Left ventricle myocardium superior (tissue), 1 donor: ENCODE results near the gene FAM98C. TPM values are rescaled to one million over a fixed set of nuclear protein-coding genes. Genes with fewer than 3 reads are reported as not detected.

ENCODE experiments used
- ATAC-seq: fragments of 200-7000 bp; cut with Tn5 transposase; one replicate; pipeline ENCODE4 v1.9.1; 2020; ENCODE audit warnings: mild to moderate bottlenecking, moderate library complexity
- DNase-seq: peaks from one replicate; pipeline ENCODE4 v3.0.0-alpha.2; 2020
- intact Hi-C: fragments of 100-400 bp; cut with micrococcal nuclease; formaldehyde crosslinking; loops from one replicate; pipeline ENCODE4 v1.11.0; 2022
- total RNA-seq: library from RNA; stranded (reverse); fragmentation: NEBNext Ultra II Directional; extraction: Animal tissue kit (Norgen Biotek cat#: 25700); gene quantifications from one replicate; pipeline ENCODE4 v1.2.1, GENCODE V29; 2021
- donor health status: DM: no; HTN: yes; CAD: no; lungs with severe emphysema.

The FAM98C gene
- total RNA-seq, 1 donor from 2014 or later = 11.9 TPM

DNA sequence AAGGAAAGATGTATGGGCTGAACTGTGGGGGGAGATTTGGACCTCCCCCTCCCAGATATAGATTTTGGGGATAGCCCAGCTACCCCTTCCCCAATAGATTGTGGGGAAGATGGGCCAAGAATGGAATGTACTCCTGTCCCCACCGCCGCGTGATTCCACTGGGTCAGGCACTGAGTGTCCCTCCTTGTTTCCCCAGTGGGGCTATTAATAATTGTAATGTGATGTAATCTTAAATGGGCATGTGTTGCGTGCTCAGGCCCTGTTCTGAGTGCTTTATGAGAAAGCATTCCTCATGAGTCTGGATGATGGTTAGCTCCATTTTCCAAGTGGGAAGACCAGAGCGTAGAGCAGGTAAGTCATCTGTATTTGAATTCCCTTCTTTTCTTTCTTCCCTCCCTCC lies 27.1 kb upstream of the FAM98C start:
- intact Hi-C loops = no loop called here
- peak; percentile 50 for DNase-seq
- ATAC-seq = peak; percentile 46

DNA sequence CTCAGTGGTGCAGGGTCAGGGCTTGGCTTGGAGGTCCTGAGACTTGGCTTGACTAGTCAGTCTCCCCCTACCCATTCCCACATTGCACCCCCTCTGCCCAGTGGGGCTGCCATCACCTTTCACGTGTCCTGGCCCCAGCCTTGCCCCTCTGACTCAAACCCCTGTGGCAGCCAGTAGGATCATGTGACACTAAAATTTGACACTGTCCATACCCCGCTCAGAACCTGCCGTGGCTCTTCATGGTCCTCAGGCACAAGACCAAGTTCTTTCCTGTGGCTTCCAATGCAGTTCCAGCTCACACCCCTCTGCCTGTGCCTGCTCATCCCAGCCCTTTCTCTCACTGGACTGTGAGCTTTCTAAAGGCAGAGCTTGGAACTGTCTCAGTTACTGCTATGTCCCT lies 26.3 kb upstream of the FAM98C start:
- intact Hi-C loops = no loop called here
- DNase-seq (no peak), ATAC-seq (no peak)

DNA sequence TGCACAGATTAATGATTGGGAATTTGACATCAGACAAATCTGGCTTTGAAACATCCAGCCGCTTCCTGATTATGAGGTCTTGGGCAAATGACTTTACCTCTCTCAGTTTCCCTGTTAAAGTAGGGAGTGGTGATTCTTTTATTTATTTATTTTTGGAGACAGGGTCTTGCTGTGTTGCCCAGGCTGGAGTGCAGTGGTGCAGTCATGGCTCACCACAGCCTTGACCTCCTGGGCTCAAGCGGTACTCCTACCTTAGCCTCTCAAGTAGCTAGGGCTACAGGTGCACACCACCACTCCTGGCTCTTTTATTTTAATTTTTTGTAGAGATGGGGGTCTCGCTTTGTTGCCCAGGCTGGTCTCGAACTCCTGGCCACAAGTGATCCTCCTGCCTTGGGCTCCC lies 25.8 kb upstream of the FAM98C start:
- intact Hi-C loops = no loop called here
- no peak for DNase-seq

DNA sequence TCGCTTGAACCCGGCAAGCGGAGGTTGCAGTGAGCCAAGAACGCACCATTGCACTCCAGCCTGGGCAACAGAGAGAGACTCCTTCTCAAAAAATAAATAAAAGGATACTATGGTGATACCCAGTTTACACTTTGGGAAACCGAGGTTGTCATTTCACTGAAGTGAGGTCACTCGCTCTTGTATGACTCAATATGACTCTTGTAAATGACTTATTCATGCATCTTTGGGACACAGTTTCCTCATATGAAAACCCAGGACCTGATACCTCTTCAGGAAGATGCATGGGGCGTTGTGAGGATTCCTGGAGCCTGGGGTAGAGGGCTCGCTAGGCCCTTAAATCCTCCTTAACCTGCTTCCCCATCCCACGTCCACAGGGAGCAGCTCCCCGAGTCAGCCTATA lies 24.0 kb upstream of the FAM98C start:
- intact Hi-C loops = no loop called here
- ATAC-seq = no peak
- no peak for DNase-seq

More for the DNA sequence above, 25.8 kb upstream of the FAM98C start:
- ATAC-seq = no peak

GRCh38 chr19:38381138-38381537 lies 21.8 kb upstream of the FAM98C start:
- intact Hi-C loops = no loop called here
- no peak for DNase-seq
- ATAC-seq = no peak

DNA sequence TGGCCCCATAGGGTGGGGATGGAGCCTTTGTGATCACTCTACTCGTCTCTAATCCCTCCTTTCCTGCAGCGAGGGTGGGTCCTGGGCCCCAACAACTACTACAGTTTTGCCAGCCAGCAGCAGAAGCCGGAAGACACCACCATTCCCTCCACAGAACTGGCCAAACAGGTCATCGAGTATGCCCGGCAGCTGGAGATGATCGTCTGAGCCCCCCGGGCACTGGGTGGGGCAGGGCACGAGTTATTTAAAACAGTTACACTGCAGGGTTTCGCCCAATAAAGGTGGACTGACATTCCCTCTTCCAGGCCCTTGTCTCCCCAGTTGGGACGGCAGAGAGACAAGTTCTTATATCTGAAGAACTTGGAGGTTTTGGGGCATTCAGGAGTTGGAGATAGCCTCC lies 19.7 kb upstream of the FAM98C start:
- DNase-seq = no peak
- intact Hi-C loops = no loop called here
- ATAC-seq = no peak

GRCh38 chr19:38383743-38384142 lies 19.1 kb upstream of the FAM98C start:
- ATAC-seq (no peak), DNase-seq (no peak)
- intact Hi-C loops = no loop called here

DNA sequence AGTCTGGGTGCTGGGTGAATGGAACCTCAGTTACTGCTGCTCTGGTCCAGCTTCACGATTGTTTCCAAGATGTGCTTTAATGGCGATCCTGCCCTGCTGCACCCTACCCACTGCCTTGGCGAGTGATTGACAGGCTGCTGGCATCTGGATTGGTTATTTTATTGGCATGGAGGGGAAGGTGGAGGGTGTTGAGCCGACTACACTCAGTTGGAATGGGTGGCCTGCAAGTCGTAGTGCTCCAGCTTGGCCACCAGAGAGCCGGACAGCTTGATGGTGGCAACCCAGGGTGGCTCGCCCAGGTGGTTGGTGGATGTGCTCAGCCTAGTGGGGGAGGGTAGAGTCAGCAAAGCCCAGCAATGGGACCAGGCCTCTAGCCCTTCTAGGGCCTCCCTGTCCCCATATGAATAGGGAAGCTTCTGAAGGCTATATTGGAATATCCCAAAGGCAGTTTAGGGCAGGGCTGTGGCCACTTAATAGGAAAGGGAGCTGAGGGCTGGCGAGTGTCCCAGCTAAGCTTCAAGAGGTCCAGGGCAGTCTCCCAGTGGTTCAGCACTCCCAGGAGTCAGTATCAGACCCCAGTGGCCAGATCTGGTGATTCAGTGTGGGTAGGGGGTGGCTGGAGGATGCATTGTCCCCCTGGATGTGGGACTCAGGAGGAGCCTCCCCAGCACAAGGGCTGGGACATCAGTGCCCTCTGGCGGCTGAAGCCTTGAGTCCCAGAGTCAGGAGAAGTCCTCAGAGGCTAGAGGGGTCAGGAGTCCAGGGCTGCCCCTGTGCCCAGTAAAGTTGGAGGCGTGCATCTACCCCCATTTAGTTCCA lies 18.5 kb upstream of the FAM98C start:
- no peak for ATAC-seq
- intact Hi-C loops = no loop called here
- DNase-seq = no peak

DNA sequence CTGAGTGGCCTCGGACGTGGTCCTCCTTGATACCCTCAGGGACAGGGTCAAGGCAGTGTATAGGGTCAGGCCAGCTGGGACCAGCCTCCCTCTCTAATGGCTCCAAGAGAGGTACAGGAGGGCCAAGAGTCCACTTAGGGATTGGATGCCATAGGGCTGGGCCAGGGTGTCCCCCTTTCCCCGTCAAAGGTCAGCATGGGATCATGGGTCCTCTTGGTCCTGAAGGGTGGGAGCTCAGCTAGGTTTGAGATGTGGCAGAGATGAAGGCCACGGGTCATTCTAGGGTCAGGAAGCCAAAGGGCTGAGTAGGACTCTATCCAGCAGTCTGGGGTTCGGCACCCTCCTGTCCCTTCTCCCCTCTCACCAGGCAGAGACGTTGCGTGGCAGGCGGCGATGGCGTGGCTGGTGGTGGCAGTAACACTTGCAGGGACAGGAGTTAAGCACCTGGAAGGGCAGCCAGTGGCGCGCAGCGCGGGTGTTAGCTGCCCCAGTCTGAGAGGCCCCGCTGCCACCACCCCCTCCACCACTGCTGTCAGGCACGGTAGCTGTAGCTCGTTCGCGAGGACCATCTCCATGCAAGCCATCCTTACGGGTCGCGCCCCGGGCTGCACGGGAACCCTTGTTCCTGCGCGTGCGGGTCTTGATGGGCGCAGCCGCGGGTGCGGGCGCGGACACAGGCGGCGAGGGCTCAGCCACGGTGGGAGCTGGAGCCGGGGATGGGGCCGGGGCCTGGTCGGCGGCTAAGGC lies 17.7 kb upstream of the FAM98C start:
- intact Hi-C loops = no loop called here
- DNase-seq (no peak), ATAC-seq (no peak)

- DNase-seq = no peak
- ATAC-seq = no peak
- intact Hi-C loops = no loop called here
Observed at GRCh38 chr19:38385804-38386257, 17.1 kb upstream of the FAM98C start.

DNA sequence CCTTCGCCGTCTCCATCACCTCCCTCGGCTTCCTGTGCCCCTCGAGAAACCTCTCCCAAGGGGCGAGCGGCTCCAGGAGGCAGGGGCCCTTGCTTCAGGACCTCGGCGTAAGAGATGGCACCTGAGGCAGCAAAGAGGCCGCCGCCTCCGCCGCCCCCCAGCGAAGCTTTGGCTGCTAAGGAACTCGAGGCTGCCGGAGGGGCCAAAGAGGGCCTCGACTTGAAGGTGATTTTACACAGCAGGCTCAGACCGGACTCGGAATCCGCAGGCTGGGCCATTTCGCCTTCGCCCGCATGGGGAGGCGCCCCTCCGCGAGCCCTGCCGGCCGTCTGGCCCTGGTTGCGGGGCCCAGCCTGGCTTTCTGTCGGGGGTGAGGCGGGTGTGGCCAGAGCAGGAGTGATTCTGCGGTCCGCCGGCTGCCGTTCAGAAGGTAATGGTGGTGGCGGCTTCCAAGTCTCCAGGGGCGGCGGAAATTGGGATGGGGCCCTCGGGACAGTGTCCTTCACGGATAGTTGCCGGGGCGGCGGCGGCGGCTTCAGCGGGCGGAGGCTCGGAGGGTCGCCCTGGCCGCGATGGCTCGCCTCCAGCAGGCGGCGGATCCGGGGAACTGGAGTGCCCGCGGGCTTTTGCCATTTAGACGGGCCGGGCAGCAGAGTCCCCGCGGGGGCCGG lies 16.5 kb upstream of the FAM98C start:
- ATAC-seq (no peak), DNase-seq (no peak)
- intact Hi-C loops = no loop called here

DNA sequence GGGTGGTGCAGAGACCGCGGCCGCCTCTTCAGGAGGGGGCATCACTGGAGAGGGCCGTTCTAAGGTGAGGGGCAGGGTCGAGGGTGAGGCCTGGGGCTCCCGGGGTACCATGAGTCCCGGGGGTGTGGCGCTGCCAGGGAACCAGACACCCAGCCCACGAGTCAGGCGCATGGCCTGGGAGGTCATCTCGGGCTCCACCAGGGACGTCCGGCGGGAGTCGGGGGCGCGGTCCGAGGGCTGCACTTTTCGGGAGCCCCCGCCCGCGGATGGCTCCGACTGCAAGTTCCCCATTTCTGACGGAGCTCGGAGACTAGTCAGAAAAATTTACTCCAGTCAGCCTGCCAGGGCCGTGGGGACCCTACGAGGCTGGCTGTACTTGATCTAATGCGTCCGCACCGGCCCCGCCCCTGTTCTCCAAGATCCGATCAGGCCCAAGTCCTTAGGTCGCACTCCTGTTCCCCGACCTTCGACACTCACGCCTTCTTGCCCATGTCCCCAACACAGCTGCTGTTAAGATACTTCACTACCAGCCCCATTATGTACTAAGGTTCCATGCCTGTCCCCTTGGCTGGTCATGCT lies 15.8 kb upstream of the FAM98C start:
- peak; percentile 17 for ATAC-seq
- peak; percentile 48 for DNase-seq
- intact Hi-C loops = no loop called here

GRCh38 chr19:38387550-38388348 lies 15.1 kb upstream of the FAM98C start, which contains the start of gene GGN:
GGN (minus strand) TSS chr19:38388034; CDS start chr19:38387261, 773 bp downstream.
- DNase-seq (peak; percentile 78), ATAC-seq (peak; percentile 70)

DNA sequence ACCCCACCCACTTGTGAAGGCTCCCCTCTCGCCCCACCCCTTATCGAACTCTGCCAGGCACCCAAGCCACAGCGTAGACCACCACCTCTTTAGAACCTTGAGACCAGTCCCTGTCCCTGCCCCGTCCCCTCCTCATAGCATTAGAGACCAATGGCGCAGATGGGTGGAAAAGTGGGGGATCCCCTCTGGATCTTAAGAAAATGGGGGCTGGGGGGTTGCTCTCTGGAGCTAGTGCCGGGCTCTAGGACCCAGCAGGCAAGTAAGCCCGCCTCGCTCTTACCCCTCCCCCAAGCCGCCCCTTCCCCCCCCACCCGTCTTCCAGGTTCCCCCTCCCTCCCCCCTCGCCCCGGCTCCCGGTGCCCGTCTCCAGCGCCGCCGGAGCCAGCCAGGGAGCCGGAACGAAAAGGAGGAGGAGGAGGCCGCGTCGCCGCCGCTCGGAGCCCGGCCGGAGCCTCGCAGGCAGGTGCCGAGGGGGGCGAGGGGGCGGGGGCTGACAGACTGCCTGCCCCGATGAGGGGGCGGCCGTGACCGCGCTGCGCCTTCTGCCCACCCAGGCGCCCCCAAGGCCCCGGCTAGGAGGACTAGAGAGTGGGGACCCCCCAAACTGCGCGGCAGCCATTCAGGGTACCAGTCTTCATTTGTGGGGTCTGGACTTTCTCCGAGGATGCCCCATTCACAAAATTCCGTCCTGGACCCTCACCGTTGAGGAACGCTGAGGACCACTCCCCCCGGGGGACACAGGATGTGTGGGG lies 14.4 kb upstream of the FAM98C start, which contains the start of gene SPRED3:
TSS of gene SPRED3 (plus strand) at position 349 of the 752 bp plus-strand sequence. CDS start 1,606 bp downstream, outside the sequence.
- DNase-seq (no peak), ATAC-seq (peak; percentile 12)
- intact Hi-C loops = no loop called here

More at GRCh38 chr19:38387550-38388348, 15.1 kb upstream of the FAM98C start, which contains the start of gene GGN:
- intact Hi-C loops = no loop called here

GRCh38 chr19:38389101-38389925 lies 13.6 kb upstream of the FAM98C start:
- no peak for DNase-seq
- no peak for ATAC-seq
- intact Hi-C loops = no loop called here

DNA sequence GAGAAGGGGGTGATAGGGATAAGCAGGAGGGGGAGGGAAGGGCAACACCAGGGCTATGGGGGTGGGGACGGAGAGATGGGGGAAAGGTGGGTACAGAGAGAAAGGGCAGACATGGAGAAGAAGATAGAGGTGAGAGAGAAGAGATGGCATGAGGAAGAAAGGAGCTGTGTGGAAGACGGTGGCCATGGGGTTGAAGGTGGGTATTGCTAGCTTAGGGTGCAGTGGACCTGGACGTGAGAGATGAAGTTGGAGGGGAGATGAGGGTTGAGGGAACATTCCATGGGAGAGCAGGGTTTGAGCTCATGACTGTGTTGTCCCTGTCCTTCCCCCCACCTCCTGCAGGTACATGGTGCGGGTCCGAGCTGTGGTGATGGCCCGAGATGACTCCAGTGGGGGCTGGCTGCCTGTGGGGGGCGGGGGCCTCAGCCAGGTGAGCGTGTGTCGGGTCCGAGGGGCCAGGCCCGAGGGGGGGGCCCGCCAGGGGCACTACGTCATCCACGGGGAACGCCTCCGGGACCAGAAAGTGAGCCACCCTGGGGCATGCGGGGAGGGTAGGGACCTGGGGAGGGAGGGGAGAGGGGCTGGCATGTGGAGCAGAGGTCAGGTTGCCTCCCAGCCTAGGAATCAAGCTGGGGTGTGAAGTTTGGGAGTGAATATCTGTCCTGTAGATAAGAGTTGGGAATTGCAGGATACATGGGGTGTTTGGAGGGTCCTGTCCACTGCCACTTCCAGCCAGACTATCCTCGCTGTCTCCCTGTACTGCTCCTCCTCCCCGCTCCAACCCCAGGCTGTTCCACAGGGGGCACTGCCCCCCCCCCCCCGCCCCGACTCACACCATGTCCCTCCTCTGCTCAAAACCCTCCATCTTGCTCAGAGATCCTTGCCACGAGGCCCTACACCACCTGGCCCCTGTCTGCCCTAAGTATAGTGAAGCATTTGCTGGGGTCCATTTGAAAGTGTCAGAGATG lies 12.7 kb upstream of the FAM98C start:
- no peak for ATAC-seq
- intact Hi-C loops = no loop called here
- DNase-seq = no peak
